ENCODE results near the gene IL10RB.

DNA sequence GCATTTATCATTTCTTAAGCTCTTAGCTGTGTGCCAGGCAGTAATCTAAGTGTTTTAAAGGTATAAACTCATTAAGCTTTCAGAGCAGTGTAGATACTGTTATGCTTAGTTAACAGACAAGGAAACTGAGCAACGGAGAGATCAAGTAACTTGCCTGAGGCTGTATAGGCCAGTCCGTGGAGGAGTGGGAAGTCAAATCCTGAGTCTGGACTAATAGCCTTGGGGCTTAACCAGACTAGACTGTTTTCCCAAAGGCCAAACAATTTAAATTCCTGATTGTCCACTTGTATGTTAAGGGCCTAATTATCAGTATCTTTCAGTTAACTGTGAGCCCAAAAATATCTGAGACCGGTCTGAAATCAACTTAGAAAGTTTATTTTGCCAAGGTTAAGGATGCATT, 61.2 kb downstream of the IL10RB start:
- TF ChIP-seq POLR2A (IDR thresholded peaks at IDR 0.05), result no peak
- TF ChIP-seq, protein P1, sequence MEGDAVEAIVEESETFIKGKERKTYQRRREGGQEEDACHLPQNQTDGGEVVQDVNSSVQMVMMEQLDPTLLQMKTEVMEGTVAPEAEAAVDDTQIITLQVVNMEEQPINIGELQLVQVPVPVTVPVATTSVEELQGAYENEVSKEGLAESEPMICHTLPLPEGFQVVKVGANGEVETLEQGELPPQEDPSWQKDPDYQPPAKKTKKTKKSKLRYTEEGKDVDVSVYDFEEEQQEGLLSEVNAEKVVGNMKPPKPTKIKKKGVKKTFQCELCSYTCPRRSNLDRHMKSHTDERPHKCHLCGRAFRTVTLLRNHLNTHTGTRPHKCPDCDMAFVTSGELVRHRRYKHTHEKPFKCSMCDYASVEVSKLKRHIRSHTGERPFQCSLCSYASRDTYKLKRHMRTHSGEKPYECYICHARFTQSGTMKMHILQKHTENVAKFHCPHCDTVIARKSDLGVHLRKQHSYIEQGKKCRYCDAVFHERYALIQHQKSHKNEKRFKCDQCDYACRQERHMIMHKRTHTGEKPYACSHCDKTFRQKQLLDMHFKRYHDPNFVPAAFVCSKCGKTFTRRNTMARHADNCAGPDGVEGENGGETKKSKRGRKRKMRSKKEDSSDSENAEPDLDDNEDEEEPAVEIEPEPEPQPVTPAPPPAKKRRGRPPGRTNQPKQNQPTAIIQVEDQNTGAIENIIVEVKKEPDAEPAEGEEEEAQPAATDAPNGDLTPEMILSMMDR (IDR thresholded peaks at IDR 0.05), result no peak

Data from body of pancreas (tissue), 4 donors.